ENCODE measurements around the gene GEMIN2.
"Not testable (repeated sequence)": the region's sequence is repeated elsewhere in the genome, so short reads cannot be mapped to it uniquely, and the experiment has no call there.

Gene GEMIN2

GRCh38 chr14:39140170-39140569 lies 26.0 kb downstream of the GEMIN2 start:
- Histone ChIP-seq H3K27me3 (ENCODE audit: insufficient read depth, poor library complexity, severe bottlenecking) (no peaks in the 10 kb centered on the region), H3K36me3 (ENCODE audit: low read depth) (peaks cover 34% of the 10 kb centered on the region), H3K4me1 (ENCODE audit: insufficient read depth, poor library complexity, severe bottlenecking) (no peaks in the 10 kb centered on the region), H3K9me3 (ENCODE audit: severe bottlenecking) (no peaks in the 10 kb centered on the region), H3K27ac (ENCODE audit: poor library complexity, severe bottlenecking) (no peak overlapping the region), H3K4me3 (ENCODE audit: severe bottlenecking) (no peak overlapping the region)
- no peak for TF ChIP-seq CTCF (IDR thresholded peaks at IDR 0.05; ENCODE audit: poor library complexity, severe bottlenecking)
- ATAC-seq (ENCODE audit: low read depth) (no peak), DNase-seq (ENCODE audit: low spot score) (no peak)

- ATAC-seq (ENCODE audit: low read depth); DNase-seq (ENCODE audit: low spot score); H3K9me3 ChIP-seq (ENCODE audit: severe bottlenecking); H3K4me1 ChIP-seq (ENCODE audit: insufficient read depth, poor library complexity, severe bottlenecking); H3K4me3 ChIP-seq (ENCODE audit: severe bottlenecking); H3K27me3 ChIP-seq (ENCODE audit: insufficient read depth, poor library complexity, severe bottlenecking); H3K27ac ChIP-seq (ENCODE audit: poor library complexity, severe bottlenecking): not testable (repeated sequence)
- peaks cover 22% of the 10 kb centered on the region for H3K36me3 ChIP-seq (ENCODE audit: low read depth)
These were observed 27.5 kb downstream of the GEMIN2 start for GRCh38 chr14:39141623-39142022.

- not testable (repeated sequence) for H3K4me1 ChIP-seq (ENCODE audit: insufficient read depth, poor library complexity, severe bottlenecking); H3K27ac ChIP-seq (ENCODE audit: poor library complexity, severe bottlenecking); DNase-seq (ENCODE audit: low spot score); H3K4me3 ChIP-seq (ENCODE audit: severe bottlenecking); H3K27me3 ChIP-seq (ENCODE audit: insufficient read depth, poor library complexity, severe bottlenecking); ATAC-seq (ENCODE audit: low read depth); H3K9me3 ChIP-seq (ENCODE audit: severe bottlenecking)
- H3K36me3 ChIP-seq (ENCODE audit: low read depth): peaks cover 12% of the 10 kb centered on the region
These were observed 29.1 kb downstream of the GEMIN2 start for GRCh38 chr14:39143226-39143625.

GRCh38 chr14:39145266-39145966 lies 31.3 kb downstream of the GEMIN2 start:
- no peaks in the 10 kb centered on the region for H3K9me3 ChIP-seq (ENCODE audit: severe bottlenecking)
- DNase-seq (ENCODE audit: low spot score) (no peak), ATAC-seq (ENCODE audit: low read depth) (no peak)
- no peak for TF ChIP-seq CTCF (IDR thresholded peaks at IDR 0.05; ENCODE audit: poor library complexity, severe bottlenecking)
- H3K4me1 ChIP-seq (ENCODE audit: insufficient read depth, poor library complexity, severe bottlenecking): no peaks in the 10 kb centered on the region
- H3K27ac ChIP-seq (ENCODE audit: poor library complexity, severe bottlenecking): no peak overlapping the region
- no peaks in the 10 kb centered on the region for H3K27me3 ChIP-seq (ENCODE audit: insufficient read depth, poor library complexity, severe bottlenecking)
- peaks cover 27% of the 10 kb centered on the region for H3K36me3 ChIP-seq (ENCODE audit: low read depth)
- H3K4me3 ChIP-seq (ENCODE audit: severe bottlenecking): no peak overlapping the region

GRCh38 chr14:39154594-39155189 lies 40.6 kb downstream of the GEMIN2 start:
- H3K4me1 ChIP-seq (ENCODE audit: insufficient read depth, poor library complexity, severe bottlenecking): no peaks in the 10 kb centered on the region
- peaks cover 81% of the 10 kb centered on the region for H3K36me3 ChIP-seq (ENCODE audit: low read depth)

More at GRCh38 chr14:39154594-39155189, 40.6 kb downstream of the GEMIN2 start:
- H3K27ac ChIP-seq (ENCODE audit: poor library complexity, severe bottlenecking): no peak overlapping the region
- ATAC-seq (ENCODE audit: low read depth): no peak
- H3K4me3 ChIP-seq (ENCODE audit: severe bottlenecking): no peak overlapping the region
- no peak for DNase-seq (ENCODE audit: low spot score)
- TF ChIP-seq CTCF (IDR thresholded peaks at IDR 0.05; ENCODE audit: poor library complexity, severe bottlenecking): no peak
- H3K9me3 ChIP-seq (ENCODE audit: severe bottlenecking): no peaks in the 10 kb centered on the region
- H3K27me3 ChIP-seq (ENCODE audit: insufficient read depth, poor library complexity, severe bottlenecking): no peaks in the 10 kb centered on the region
